Measurements from ENCODE around the gene C16orf92.
"Not testable (repeated sequence)": the region's sequence is repeated elsewhere in the genome, so short reads cannot be mapped to it uniquely, and the experiment has no call there.

The C16orf92 gene

DNA sequence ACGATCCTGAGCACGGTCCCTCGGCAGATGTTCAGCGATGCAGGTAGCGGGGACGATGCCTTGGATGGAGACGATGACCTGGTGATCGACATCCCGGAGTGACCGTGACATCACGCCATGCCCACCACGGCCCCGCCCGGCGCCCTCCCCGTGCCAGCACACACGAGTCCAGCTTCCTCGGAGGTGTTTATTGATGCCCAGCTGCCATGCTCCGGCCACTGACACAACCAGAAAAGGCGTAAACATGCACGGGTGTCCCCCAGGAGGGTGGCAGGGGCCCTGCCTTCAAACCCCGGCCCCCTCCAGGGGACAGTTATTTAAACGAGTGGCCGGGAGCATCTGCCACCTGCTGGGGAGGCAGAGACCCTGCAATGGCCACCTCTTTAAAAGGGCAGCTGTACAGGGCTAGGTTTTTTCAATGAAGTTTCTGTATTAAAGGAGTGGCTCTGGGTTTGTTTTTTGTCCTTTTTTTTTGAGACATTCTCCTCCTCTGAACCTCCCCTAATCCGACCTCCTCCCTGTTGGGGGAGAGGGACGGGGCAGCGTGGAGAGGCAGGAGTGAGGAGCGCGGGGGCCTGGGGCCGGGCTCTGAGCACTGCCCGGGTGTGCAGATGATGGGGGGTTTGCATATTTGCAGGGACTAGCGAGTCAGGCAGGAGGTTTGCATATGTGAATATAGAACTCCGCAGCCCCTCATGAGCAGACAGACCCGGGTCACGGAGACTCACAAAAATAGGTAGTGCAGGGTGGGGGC is 17.5 kb upstream of the C16orf92 start:
- peak; percentile 44 for DNase-seq

DNA sequence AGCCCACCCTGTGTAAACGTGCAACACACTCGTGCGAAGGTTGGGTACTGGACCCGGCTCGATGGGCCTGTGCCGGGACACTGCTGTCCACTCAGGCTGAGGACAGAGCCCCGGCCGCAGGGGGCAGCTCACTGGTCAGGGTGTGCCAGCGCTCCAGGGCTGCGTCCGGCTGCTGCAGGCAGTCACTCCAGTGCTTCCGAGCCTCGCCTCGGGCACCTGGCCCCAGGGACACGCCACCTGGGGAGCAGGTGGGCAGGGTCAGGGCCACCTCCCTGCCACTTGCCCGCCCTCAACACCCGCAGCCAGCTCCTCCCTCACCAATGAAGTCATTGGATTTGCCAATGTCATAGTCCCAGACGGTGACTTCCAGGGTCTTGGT is 16.9 kb upstream of the C16orf92 start:
- DNase-seq: no peak

DNA sequence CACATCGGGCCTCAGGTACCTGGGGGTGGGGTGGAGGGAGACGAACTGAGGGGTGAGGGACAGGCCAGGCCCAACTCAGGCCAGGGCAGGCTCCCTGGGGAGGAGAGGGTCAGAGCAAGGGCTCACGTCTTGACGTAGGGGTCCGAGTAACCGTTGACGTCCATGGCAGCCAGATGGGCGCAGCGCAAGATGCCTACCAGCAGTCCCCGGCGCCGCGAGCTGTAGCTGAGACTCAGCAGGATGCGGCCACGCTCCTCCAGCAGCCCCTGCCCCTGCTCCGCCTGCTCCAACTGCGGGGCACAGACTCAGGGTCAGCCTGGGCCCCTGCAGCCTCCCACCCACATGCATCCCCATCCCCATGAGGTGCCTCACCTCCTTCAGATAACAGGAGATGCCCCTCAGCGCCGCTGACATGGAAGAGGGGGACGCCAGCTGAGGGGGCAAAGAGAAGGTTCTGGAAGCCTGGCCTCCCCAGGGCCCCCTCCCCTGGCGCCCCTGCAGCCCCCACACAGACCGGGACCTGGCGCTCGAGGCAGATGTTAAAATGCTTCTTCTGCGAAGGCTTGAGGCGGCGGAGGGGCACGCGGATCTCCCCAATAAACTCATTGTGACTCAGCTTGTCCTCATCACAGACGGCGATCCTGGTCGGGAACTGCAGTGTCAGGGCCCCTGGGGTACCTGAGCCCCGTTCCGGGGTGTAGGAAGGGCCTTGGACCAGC is 16.2 kb upstream of the C16orf92 start:
- DNase-seq: no peak

DNA sequence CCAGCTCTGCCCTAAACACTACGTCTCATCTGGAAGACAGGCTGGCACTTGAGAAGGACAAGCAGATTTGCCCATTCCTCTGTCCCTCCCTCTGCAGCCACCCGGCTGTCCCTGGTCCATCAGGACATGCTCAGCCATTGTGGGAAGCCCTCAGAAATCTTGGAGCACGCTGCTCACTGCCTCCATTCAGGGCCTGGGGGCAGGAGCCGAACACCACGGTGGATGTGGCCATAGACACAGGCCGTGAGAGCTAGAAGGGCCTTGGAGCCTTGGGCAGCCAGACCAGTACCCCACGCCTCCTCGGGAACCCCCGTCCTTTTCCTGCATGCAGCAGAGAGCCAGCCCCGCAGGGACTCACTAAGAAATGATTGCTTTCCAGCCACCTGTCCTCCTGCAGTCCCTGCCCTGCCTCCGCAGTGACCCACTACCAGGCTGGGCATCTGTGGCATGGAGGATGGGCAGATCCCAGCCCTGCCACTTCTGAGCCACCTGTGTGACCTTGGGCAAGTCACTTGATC is 15.6 kb upstream of the C16orf92 start:
- DNase-seq: no peak

DNA sequence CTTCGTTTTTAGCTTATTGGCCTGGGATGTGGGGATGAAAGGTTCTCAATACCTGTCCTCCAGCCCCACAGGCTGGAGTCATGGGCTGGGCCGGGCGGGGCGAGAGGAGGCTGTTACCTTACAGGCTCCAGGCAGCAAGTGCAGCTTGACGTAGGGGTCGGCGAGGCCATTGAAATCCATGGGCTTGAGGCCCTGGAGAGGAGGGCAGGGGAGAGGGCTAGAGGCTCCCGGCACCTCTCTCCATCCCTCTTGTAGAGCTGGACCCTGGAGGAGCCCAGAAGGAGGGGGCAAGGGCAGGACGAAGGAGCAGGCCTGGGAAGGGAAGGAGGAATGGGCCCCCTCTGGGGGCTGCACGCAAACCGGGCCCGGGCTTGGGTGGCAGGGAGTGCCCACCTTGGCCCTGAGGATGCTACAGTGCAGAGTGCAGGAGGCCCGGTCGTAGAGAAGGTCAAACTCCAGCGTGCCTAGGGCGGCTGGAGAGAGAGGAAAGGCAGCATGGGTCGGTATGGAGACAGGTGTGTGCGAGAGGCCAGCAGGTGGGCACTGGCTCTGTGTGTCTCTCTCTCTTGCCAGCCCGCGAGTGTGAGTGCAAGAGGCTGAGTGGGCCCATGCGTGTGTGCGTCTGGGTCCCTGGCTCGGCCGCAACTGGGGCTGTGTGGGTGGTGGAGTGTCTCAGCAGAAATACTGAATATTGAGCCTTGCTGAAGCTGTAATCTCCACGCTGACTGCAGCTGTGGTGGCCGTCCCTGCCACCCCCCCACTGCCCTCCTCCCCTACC is 13.7 kb upstream of the C16orf92 start:
- DNase-seq: no peak

DNA sequence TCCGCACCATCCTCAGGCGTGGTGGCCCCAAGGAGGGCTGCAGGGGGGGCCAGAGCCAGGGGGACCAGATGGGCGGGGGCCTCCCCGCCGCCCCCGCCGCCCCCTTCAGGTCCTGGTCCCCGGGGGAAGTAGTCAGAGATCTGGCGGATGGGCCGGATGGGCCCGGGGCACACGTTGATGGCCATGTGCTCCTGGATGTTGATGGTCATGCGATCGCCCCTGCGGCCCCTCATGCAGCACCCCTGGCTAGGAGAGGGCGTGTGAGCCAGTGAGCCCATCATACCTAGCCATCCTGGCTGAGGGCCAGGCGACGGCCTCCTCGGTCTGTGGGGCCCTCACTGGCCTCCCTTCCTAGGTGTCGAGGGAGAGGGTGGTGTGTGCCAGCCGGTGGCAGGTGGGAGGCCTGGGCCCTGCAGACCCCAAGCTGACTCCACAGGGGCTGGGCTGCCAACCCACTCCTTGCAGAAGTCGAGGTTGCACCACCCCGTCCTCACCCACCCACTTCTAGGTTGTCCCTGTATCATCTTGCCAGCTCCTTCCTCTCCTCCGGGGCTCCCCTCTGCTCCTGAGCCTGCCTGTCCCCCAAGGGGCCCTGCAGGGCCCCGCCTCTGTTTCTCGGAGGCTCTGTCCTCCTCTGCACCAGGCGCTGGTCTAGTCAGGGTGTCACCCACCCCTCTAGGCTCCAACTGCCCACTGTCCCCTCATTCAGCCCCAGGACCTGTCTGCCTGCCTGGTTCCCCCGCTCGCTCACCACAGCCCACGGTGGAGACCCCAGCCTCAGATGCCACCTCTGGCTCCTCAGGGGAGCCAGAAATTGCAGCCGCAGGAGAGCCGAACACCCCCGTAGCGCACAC is 12.8 kb upstream of the C16orf92 start:
- no peak for DNase-seq

DNA sequence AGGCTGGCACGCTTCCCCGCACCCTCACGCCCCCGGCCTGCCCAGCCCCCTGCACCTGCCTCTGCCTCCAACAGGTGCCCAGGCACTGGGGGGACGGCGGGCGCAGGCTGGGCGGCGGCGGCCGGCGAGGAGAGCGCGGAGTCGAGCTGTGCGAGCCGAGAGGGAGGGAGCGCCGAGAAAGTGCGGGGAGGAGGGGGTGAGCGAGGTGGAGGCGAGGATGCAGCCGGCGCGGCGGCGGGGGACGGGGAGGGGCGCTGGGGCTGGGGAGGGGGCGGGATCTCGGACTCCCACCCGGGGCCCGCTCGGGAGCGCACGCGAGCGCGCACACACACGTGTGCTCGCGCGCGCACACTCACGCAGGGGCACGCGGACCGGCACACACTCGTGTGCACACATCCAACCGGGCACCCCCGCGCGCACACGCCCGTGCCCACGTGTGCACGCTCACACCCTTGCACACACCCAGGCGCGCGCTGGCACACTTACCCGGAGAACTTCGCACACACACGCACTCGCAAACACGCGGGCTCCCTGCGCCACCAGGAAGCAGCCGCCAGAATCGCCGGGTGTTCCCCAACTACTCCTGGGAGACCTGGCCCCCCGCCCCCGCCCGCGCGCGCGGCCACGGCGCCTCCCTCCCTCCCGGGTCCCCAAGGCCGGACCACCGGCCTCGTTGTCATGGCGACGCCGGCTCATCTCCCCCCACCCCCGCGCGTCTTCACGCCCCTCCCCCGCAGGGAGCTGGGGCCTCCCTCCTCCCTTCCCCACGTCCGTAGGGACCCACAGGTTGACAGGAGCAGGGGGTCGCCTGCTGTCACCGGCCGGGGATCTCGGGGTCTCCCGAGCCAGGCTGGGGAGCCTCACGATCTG is 11.9 kb upstream of the C16orf92 start, which contains the start of gene DOC2A:
Gene DOC2A (minus strand): TSS at position 184 of the 870 bp plus-strand sequence. CDS start 805 bp downstream, outside the sequence.
- no peak for DNase-seq

DNA sequence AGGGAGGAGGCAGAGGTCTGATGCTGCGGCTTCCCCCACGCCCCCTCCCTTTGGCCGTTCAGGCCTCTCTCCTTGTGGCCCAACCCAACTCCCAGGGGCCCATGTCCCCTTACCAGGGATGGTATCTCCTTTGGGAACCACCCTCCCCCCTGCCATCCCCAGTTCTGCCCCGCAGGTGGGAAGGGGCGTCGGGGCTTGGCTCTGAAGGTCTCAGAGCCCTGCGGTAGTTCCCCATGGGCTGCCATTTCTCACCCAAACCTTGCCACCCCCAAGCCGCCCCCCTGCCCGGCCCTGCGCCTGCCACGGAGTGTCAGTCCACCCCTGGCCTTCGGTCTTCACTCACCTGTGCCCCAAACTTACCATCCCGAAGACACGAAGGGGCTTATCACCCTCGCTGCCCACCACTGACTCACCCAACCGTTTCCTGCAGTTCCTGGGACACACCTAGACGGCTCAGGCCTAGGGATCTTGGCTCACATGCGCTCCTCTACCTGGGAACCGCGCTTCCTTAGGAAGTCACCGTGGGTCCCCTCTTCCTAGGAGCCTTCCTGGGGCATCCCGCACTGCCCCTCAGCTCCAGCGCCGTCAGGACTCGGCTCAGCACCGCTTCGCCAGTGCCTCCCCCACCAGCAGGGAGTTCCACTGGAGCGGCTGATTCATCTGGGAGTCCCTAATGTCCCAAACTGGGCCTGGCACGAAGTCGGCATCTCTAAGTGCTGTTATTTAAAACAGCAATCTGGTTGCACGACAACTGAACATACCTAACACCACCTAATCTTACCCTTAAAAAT is 11.1 kb upstream of the C16orf92 start:
- DNase-seq: no peak

DNA sequence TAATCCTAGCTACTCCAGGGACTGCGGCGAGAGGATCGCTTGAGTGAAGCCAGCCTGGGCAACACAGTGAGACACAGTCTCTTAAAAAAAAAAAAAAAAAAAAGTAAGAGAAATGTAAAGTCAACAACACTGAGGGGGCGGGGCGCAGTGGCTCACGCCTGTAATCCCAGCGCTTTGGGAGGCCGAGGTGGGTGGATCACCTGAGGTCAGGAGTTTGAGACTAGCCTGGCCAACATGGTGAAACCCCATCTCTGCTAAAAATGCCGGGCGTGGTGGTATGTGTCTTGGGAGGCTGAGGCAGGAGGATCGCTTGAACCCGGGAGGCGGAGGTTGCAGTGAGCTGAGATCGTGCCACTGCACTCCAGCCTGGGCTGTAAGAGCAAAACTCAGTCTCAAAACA is 10.4 kb upstream of the C16orf92 start:
- DNase-seq: not testable (repeated sequence)

DNA sequence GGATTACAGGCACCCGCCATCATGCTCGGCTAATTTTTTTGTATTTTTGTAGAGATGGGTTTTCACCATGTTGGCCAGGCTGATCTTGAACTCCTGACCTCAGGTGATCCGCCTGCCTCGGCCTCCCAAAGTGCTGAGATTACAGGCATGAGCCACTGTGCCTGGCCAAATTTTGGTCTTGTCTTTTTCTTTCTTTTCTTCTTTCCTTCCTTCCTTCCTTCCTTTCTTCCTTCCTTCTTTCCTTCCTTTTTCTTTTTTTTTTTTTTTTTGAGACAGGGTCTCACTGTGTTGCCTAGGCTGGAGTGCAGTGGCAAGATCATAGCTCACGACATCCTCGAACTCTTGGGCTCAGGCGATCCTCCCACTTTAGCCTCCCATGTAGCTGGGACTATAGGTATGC is 7.5 kb upstream of the C16orf92 start:
- not testable (repeated sequence) for DNase-seq

DNA sequence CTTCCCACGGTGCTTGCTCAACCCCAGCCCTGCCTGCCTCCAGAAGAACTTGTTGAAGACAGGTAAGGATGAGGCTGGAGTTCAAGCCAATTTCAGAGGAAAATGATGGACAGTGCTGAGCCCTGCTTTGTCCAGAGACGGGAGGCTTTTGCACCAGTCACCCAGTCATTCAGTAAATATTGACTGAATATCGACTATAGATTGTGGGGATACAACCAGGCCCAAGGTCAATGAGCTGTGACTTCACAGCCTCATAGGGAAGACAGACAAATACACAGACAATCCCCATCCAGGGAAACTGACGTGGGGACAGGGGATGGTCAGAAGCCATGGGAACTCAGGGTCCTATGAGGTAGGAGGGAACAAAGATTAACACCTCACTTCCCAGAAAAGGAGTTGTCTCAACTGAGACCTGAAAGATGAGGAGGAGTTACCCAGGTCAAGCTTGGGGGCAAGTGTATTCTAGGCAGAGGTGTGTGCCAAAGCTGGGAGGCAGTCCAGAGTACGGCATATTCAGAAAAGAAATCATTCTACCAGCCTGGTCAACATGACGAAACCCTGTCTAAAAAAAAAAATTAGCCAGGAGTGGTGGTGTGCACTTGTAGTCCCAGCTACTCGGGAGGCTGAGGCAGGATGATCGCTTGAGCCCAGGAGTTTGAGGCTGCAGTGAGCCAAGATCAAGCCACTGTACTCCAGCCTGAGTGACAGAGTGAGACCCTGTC is 6.3 kb upstream of the C16orf92 start:
- no peak for DNase-seq

DNA sequence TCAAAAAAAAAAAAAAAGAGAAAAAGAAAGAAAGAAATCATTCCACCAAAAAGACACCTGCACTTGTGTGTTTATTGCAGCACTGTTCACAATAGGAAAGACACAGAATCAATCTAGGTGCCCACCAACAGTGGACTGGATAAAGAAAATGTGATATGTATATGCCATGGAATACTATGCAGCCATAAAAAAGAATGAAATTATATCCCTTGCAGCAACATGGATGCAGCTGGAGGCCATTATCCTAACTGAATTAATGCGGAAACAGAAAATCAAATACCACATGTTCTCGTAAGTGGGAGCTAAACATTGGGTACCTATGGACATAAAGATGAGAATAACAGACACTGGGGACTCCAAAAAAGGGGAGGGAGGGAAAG is 5.7 kb upstream of the C16orf92 start:
- no peak for DNase-seq

DNA sequence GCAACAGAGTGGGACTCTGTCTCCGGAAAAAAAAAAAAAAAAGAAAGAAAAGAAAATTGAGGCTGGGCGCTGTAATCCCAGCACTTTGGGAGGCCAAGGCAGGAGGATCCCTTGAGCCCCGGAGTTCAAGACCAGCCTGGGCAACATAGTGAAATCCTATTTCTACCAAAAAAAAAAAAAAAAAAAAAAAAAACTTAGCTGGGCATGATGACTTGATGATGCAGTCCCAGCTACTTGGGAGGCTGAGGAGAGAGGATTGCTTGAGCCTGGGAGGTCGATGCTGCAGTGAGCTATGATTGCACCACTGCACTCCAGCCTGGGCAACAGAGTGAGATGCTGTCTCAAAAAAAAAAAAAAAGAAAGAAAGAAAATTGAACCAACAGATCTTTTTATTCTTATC is 5.1 kb upstream of the C16orf92 start:
- not testable (repeated sequence) for DNase-seq

DNA sequence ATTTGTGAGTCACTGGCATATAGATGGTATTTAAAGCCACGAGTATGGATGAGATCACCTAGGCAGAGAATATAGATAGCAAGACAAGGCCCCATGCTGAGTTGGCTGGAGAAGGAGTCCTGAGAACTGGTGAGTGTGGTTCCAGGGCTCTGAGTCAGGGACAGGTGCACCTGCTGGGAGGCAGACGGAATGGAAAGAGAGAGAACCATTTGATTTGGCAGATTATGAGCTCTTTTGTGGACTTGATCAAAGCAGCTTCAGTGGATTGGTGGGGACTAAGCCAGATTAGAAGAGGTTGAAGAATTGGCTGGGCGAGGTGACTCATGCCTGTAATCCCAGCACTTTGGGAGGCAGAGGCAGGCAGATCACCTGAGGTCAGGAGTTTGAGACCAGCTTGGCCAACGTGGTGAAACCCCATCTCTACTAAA is 4.3 kb upstream of the C16orf92 start:
- no peak for DNase-seq

DNA sequence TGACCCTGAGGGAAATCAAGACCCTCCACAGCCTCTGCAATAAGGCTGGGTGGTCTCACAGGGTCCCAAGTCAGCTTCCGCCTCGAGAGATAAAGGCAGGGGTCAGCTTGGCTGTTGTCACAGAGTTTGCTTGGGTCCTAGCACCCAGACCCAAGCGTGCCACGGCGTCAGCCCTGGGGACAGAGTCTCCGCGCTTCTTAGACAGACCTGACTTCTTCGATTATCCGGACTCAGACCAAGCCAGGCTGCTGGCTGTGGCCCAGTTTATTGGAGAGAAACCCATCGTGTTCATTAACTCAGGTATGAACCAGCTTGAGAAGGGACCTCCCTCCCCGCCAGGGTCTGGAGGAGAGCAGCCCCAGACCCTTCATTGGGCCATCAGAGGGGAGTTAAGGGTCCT is 588 bp downstream of the C16orf92 start:
- DNase-seq: no peak

DNA sequence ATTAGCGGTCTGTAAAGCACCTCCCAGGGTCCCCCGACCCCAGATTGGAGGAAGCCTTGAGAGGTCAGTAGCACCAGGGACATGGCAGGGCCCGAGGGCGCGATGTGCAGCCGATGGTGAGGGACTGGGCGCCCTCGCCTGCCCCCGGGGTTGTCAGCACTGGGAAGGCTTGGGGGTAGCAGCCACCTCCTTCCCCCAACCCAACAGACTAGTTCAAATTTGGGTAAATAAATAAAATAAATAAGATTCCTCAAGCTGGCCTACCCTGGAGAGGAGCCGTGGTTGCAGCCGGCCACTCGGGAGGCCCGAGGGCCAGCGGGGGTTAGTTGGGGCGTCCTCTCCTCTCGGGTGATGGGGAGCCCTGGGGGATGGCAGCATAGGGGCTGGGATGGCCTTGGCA is 1.5 kb downstream of the C16orf92 start:
- DNase-seq: no peak

DNA sequence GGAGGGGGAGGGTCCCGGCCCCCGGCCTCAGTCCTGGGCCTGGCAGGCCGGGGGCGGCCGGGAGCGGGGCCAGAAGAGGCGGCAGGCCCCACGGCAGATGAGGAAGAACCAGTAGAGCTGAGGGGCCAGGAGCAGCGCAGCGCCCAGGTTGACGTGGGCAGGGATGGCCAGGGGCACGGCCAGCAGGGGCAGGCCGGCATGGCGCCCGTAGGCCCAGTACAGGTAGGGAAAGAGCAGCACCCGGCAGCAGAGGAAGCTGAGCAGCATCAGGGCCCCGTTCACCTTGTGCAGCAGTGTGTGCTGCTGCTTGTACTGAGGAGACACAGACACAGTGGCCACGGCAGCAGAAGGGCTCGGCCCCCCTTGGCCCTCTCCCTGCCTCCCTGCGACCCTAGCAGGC is 2.2 kb downstream of the C16orf92 start:
- no peak for DNase-seq

DNA sequence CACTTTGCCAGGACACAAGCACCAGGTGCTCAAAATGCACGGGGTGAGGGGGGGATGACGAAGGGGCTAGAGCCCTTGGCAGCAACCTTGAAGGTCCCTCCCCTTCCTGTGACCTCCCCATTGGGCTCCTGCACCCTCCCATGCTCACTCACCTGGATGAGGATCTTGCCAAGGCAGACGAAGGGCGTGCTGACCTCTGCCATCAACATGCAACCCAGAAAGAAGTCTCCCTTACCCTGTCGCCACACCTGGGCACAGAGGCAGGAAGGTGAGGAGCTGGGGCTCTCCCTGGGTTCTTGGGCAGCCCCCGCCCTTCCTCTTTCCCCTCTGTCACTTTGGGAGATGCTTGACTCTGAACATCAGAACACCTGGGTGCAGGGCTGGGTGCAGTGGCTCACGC is 2.6 kb downstream of the C16orf92 start:
- DNase-seq: no peak

DNA sequence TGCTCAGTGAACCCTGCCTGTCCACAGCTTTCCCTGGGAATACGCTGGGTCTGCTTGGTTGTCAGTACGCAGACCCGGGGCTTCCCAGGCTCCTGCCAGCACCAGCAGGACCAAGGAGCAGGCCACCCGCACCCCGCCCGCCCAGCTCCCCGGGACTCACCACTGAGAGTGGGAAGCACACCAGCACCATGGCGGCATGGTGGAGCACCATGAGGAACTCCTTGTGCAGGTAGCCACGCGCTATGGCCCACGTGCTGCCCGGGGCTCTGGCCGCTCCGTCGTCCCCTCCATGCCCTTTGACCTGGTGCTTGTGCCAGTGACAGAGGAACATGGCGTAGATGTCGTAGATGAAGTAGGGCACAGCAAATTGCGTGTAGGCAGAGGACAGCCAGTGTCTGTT is 3.5 kb downstream of the C16orf92 start:
- DNase-seq: no peak
